DND-41 (cell line): ENCODE data around the gene NPC1L1.

Experiments
- EZH2 ChIP-seq: IDR thresholded peaks from 3 replicates; pipeline ENCODE4 v1.6.1; 2012; ENCODE audit warnings: borderline replicate concordance, low read depth, mild to moderate bottlenecking, moderate library complexity, low read length, inconsistent platforms; ENCODE audit not compliant: severe bottlenecking
- TF ChIP-seq, protein P1 (sequence below): IDR thresholded peaks from 2 replicates; pipeline ENCODE4 v1.5.1; 2012; ENCODE audit warnings: borderline replicate concordance, low read length, moderate library complexity, mild to moderate bottlenecking; ENCODE audit not compliant: poor library complexity, severe bottlenecking; ENCODE audit errors: extremely low read depth

DNA sequence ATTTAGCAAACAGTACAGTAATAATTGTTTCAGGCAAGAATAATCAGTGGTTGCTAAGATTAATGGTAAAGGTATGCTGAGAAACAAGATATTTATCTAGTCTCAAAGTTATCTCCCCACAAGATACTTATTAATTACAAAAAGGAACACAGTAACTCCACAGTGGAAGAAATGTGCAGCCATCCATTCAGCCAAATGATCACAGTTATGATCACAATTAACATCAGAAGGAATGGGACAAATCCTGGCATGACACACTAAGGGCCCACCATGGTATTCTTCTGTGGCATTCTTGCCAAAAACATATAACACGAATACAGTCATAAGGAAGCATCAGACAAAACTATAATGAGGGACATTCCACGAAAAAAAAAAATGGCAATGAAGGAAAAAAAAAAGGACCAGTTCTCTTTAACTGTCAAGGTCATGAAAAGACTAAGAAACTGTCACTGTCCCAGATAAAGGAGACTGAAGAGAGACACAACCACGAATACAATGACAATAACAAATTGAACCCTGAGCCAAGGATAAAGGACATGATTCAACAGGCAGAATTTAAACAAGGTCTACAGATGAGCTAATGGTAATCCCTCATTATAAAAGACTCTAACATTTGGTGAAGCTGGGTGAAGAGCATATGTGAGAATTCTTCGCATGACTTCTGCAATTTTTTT is 71.5 kb downstream of the NPC1L1 start:
- TF ChIP-seq, protein P1, sequence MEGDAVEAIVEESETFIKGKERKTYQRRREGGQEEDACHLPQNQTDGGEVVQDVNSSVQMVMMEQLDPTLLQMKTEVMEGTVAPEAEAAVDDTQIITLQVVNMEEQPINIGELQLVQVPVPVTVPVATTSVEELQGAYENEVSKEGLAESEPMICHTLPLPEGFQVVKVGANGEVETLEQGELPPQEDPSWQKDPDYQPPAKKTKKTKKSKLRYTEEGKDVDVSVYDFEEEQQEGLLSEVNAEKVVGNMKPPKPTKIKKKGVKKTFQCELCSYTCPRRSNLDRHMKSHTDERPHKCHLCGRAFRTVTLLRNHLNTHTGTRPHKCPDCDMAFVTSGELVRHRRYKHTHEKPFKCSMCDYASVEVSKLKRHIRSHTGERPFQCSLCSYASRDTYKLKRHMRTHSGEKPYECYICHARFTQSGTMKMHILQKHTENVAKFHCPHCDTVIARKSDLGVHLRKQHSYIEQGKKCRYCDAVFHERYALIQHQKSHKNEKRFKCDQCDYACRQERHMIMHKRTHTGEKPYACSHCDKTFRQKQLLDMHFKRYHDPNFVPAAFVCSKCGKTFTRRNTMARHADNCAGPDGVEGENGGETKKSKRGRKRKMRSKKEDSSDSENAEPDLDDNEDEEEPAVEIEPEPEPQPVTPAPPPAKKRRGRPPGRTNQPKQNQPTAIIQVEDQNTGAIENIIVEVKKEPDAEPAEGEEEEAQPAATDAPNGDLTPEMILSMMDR, result no peak
- TF ChIP-seq EZH2, result no peak
